HepG2 (cell line): ENCODE results near the gene GABRP.
"Not testable (repeated sequence)": the region's sequence is repeated elsewhere in the genome, so short reads cannot be mapped to it uniquely, and the experiment has no call there.

Source experiments
- CHD4 ChIP-seq: fragments of 200-600 bp; sonication (generic); IDR thresholded peaks from 2 replicates; pipeline ENCODE4 v1.7.0; 2017; ENCODE audit warnings: mild to moderate bottlenecking, low read length, borderline replicate concordance
- EZH2 ChIP-seq: conservative IDR thresholded peaks from 2 replicates; pipeline ENCODE4 v1.6.1; 2012; ENCODE audit warnings: mild to moderate bottlenecking, low read depth, low read length, moderate library complexity
- POLR2A ChIP-seq, 2 experiments: IDR thresholded peaks; 2 replicates each; pipeline ENCODE4 v1.6.1; 2011; ENCODE audit warnings: low read depth in 2 of 2, low read length in 2 of 2, mild to moderate bottlenecking in 1 of 2, moderate library complexity in 1 of 2; ENCODE audit not compliant: insufficient read depth in 1 of 2
- ZNF264 ChIP-seq: sonication (generic); formaldehyde crosslinking; IDR thresholded peaks from 2 replicates; pipeline ENCODE4 v1.4.0; 2020; ENCODE audit warnings: missing genetic modification reagents
- TF ChIP-seq, protein P1 (sequence below): sonication (generic); formaldehyde crosslinking; IDR thresholded peaks from 2 replicates; pipeline ENCODE4 v1.5.0; 2020; ENCODE audit warnings: mild to moderate bottlenecking, missing genetic modification reagents, moderate library complexity
- TF ChIP-seq, protein P2 (sequence below): sonication (generic); formaldehyde crosslinking; IDR thresholded peaks from 2 replicates; pipeline ENCODE4 v1.4.0; 2020; ENCODE audit warnings: mild to moderate bottlenecking, missing genetic modification reagents

DNA sequence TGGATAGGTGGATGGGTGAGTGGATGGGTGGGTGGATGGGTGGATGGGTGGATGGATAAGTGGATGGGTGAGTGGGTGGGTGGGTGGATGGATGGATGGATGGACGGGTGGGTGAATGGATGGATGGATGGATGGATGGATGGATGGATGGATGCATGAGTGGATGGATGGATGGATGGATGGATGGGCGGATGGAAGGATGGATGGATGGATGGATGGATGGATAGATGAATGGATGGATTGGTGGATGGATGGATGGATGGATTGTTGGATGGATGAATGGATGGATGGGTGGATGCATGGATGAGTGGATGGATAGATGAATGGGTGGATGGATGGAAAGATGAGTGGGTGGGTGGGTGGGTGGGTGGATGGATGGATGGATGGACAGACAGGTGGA lies 29.0 kb upstream of the GABRP start:
- TF ChIP-seq, protein P1, sequence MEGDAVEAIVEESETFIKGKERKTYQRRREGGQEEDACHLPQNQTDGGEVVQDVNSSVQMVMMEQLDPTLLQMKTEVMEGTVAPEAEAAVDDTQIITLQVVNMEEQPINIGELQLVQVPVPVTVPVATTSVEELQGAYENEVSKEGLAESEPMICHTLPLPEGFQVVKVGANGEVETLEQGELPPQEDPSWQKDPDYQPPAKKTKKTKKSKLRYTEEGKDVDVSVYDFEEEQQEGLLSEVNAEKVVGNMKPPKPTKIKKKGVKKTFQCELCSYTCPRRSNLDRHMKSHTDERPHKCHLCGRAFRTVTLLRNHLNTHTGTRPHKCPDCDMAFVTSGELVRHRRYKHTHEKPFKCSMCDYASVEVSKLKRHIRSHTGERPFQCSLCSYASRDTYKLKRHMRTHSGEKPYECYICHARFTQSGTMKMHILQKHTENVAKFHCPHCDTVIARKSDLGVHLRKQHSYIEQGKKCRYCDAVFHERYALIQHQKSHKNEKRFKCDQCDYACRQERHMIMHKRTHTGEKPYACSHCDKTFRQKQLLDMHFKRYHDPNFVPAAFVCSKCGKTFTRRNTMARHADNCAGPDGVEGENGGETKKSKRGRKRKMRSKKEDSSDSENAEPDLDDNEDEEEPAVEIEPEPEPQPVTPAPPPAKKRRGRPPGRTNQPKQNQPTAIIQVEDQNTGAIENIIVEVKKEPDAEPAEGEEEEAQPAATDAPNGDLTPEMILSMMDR (CRISPR knock-in tag) = not testable (repeated sequence)
- not testable (repeated sequence) for TF ChIP-seq CHD4; POLR2A (IDR thresholded peaks at IDR 0.05; ENCODE audit: insufficient read depth in 1 of 2, low read depth in 2 of 2, low read length in 2 of 2); EZH2; ZNF264 (CRISPR knock-in tag)
- TF ChIP-seq, protein P2, sequence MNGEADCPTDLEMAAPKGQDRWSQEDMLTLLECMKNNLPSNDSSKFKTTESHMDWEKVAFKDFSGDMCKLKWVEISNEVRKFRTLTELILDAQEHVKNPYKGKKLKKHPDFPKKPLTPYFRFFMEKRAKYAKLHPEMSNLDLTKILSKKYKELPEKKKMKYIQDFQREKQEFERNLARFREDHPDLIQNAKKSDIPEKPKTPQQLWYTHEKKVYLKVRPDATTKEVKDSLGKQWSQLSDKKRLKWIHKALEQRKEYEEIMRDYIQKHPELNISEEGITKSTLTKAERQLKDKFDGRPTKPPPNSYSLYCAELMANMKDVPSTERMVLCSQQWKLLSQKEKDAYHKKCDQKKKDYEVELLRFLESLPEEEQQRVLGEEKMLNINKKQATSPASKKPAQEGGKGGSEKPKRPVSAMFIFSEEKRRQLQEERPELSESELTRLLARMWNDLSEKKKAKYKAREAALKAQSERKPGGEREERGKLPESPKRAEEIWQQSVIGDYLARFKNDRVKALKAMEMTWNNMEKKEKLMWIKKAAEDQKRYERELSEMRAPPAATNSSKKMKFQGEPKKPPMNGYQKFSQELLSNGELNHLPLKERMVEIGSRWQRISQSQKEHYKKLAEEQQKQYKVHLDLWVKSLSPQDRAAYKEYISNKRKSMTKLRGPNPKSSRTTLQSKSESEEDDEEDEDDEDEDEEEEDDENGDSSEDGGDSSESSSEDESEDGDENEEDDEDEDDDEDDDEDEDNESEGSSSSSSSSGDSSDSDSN (CRISPR knock-in tag) = not testable (repeated sequence)
